Brain microvascular endothelial cell (primary cell): ENCODE measurements around the gene MAP2K6.

Source experiments
- DNase-seq: peaks from one replicate; pipeline ENCODE4 v3.0.0-alpha.2; 2020
- H3K27ac ChIP-seq: fragments of 250-450 bp; sonication (Bioruptor Pico); 2 replicates; pipeline ENCODE4 v1.5.1; 2020; ENCODE audit warnings: mild to moderate bottlenecking, moderate library complexity
- H3K27me3 ChIP-seq: fragments of 250-450 bp; sonication (Bioruptor Pico); replicated peaks from 2 replicates; pipeline ENCODE4 v1.5.1; 2020; ENCODE audit warnings: mild to moderate bottlenecking
- H3K36me3 ChIP-seq: fragments of 250-450 bp; sonication (Bioruptor Pico); replicated peaks from 2 replicates; pipeline ENCODE4 v1.5.1; 2020; ENCODE audit warnings: mild to moderate bottlenecking
- H3K4me3 ChIP-seq: 2 replicates; pipeline ENCODE4 v1.5.1; 2011; ENCODE audit warnings: low read depth, mild to moderate bottlenecking, control low read depth, low read length, moderate library complexity
- CTCF ChIP-seq: IDR thresholded peaks from 2 replicates; pipeline ENCODE4 v1.5.1; 2011; ENCODE audit warnings: low read depth, mild to moderate bottlenecking, moderate library complexity, low read length, control low read depth, inconsistent platforms; ENCODE audit errors: missing control alignments
- in situ Hi-C: cut with HindIII; loops from 2 replicates; pipeline ENCODE4 v1.10.0; 2017; ENCODE audit warnings: low sequenced_read_pairs, low pct_ligation_motif_present

MAP2K6 gene

GRCh38 chr17:69499318-69499717 lies 84.8 kb downstream of the MAP2K6 start:
- TF ChIP-seq CTCF: no peak
- Histone ChIP-seq H3K36me3 (no peaks in the 10 kb centered on the region), H3K27ac (no peak overlapping the region), H3K27me3 (no peaks in the 10 kb centered on the region), H3K4me3 (no peak overlapping the region)
- in situ Hi-C loops: no loop called here
- DNase-seq: no peak

GRCh38 chr17:69500911-69501429 lies 86.5 kb downstream of the MAP2K6 start:
- Histone ChIP-seq H3K4me3 (no peak overlapping the region), H3K27ac (no peak overlapping the region), H3K36me3 (no peaks in the 10 kb centered on the region), H3K27me3 (no peaks in the 10 kb centered on the region)
- no peak for TF ChIP-seq CTCF
- in situ Hi-C loops: no loop called here
- DNase-seq: no peak

- in situ Hi-C loops: no loop called here
- TF ChIP-seq CTCF: peak; percentile 20
- Histone ChIP-seq H3K4me3 (peak overlapping the region; percentile 22), H3K36me3 (no peaks in the 10 kb centered on the region), H3K27me3 (no peaks in the 10 kb centered on the region), H3K27ac (no peak overlapping the region)
- DNase-seq: no peak
These were observed 87.3 kb downstream of the MAP2K6 start for GRCh38 chr17:69501591-69502468.

GRCh38 chr17:69503711-69504110 lies 89.2 kb downstream of the MAP2K6 start:
- in situ Hi-C loops: no loop called here

GRCh38 chr17:69505740-69506139 lies 91.2 kb downstream of the MAP2K6 start:
- Histone ChIP-seq H3K27me3 (no peaks in the 10 kb centered on the region), H3K27ac (no peak overlapping the region), H3K4me3 (no peak overlapping the region), H3K36me3 (no peaks in the 10 kb centered on the region)
- no peak for DNase-seq
- TF ChIP-seq CTCF: no peak
- in situ Hi-C loops: no loop called here

More at GRCh38 chr17:69503711-69504110, 89.2 kb downstream of the MAP2K6 start:
- DNase-seq: no peak
- TF ChIP-seq CTCF: no peak
- H3K36me3 ChIP-seq: no peaks in the 10 kb centered on the region
- no peak overlapping the region for H3K4me3 ChIP-seq
- H3K27ac ChIP-seq: no peak overlapping the region
- no peaks in the 10 kb centered on the region for H3K27me3 ChIP-seq

- no peak for DNase-seq
- Histone ChIP-seq H3K27me3 (no peaks in the 10 kb centered on the region), H3K4me3 (no peak overlapping the region), H3K36me3 (no peaks in the 10 kb centered on the region), H3K27ac (no peak overlapping the region)
- in situ Hi-C loops: no loop called here
- peak; percentile 57 for TF ChIP-seq CTCF
These were observed 92.0 kb downstream of the MAP2K6 start for GRCh38 chr17:69506489-69506888.
